Stimulated activated CD8-positive, alpha-beta memory T cell treated with anti-CD3 and anti-CD28 coated beads, Interleukin-12 subunit alpha, Interleukin-12 subunit beta, amount 100 ng/mL, for 24 hours (primary cell): ENCODE measurements around the gene LMF2.
A peak's percentile ranks its signal among the peaks of the same experiment; 100 is the strongest.
"Not testable (repeated sequence)": the region's sequence is repeated elsewhere in the genome, so short reads cannot be mapped to it uniquely, and the experiment has no call there.

Experiments
- DNase-seq: peaks from one replicate; pipeline ENCODE4 v3.0.0-alpha.2; 2020; ENCODE audit errors: extremely low read depth

LMF2 gene

GRCh38 chr22:50533856-50534711 is 26.6 kb upstream of the LMF2 start:
- not testable (repeated sequence) for DNase-seq

GRCh38 chr22:50532824-50533796 is 25.6 kb upstream of the LMF2 start:
- no peak for DNase-seq

DNA sequence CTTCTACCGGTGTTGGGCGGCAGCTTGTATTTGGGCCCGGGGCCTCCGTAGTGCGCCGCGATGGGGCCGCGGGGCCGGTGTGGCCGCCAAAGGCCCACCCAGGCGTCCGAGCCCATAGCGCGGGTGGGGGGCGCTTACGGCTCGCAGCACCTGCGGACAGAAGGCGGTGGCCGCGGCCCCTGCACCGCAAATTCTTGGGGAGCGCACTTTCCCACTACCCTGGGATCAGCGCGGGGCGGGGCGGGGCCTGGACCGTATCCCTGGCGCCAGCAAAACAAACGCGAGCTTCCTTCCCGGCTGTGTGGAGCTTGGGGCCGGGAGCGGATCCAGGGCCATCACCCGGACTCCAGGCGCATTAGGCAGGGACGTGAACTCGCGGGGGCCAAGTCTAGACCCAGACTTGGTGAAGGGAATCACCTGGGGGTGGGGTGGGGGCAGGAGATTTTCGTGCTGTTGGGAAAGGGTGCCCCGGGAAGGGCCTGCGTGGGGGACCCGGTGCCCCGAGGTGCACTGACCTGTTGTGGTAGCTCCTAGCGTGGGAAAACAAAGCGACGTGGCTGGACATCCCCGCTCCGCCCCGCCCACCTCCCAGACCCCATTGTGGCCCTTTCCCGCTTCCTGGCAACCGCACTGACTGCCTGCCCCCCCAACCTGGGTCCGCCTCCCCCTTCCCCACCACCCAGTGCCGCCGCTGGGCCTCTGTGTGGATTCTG is 24.6 kb upstream of the LMF2 start:
- DNase-seq, result no peak

DNA sequence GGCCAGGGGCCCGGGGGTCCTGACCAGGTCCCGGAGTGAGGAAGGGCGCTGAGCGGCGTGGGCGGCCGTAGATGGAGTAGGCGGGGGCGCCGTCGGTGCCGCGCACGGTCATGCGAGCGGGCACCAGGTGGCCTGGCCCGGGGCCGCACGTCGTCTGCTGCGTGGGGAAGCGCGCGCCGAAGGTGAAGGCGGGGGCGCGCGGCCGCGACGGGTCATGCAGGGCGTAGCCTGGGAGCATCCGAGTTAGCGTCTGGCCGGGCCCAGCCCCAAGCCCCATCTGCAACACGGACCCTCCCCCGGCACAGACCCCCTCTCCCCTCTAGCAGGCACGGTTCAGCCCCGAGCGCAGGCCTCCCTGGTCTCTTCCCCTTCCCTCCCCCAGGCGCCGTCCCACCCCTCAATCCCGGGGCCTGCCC is 24.1 kb upstream of the LMF2 start:
- DNase-seq, result no peak

- peak; percentile 71 for DNase-seq
These were observed 23.5 kb upstream of the LMF2 start for GRCh38 chr22:50530877-50531545.

DNA sequence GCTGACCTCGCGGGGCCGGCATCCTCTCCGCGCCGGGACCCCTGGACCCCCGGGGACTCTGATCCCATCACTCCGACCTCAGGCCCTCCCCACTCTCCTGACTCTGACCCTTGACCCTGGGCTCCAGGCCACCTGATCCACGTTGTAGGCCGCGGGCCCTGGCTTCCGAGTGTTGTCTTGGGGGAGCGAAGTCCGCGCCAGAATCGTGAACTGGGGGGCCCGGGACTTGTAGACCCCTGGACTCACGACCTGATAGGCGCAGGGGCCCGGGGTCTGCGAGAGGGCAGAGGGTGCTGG is 23.0 kb upstream of the LMF2 start:
- DNase-seq, result no peak

GRCh38 chr22:50529897-50530579 is 22.5 kb upstream of the LMF2 start, which contains the start of gene TYMP:
TSS of gene TYMP (minus strand) at chr22:50530012. CDS start at chr22:50529709, 303 bp downstream.
- DNase-seq, result no peak

DNA sequence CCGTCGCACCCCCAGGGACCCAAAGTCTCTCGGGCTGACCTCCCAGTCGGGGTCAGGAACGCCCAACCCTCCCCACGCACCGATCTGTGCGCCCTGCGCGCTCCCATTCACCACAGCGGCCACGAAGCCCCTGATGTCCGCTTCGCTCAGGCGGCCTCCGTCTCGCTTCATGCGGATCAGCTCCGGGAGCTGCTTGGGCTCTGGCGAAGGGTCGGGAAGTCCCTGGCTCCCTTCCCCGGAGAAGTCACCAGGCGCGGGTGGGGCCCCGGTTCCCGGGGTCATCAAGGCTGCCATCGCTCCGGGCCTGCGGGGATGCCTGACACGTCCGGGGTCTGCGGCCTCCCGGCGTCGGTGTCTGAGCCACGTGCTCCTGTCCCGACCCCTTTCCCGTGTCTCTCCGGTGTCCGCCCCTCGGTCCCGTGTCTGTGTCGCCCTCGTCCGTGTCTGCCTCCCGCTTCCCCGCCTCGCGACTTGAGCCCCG is 22.0 kb upstream of the LMF2 start:
- DNase-seq, result no peak

DNA sequence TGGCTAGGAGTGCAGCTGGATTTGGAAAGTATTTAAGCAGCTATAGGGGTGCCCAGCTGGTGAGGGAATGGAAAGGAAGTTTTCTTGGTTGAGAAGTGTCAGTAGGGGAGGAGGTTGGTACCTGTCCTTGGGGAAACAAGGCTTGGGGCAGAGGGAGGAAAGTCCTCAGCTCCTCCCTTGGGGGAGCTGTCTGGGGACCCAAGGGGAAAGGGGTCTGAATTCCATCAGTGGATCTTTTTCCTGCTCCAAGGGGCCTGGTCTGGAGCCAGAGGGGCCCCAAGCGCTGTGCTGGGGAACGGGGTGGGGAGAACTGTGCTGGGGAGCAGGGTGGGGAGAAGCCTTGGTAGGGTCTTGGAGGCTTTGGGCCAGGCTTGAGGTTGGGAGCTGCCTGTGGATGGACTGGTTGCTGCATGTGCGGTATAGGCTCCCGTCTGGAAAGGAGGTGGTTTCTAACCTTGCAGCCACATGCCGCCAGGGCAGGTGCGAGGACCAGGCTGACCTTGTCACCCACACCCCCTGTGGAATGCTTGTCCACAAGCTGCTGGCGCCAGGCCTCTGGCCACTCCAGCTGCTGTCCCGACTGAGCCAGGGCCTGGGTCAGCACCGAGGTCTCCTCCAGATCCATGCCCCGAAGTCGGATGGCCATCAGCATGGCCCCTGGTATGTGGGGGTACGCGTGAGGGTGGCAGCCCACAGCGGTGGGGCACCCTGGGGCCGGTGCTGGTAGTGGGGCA is 21.3 kb upstream of the LMF2 start:
- DNase-seq, result no peak

DNA sequence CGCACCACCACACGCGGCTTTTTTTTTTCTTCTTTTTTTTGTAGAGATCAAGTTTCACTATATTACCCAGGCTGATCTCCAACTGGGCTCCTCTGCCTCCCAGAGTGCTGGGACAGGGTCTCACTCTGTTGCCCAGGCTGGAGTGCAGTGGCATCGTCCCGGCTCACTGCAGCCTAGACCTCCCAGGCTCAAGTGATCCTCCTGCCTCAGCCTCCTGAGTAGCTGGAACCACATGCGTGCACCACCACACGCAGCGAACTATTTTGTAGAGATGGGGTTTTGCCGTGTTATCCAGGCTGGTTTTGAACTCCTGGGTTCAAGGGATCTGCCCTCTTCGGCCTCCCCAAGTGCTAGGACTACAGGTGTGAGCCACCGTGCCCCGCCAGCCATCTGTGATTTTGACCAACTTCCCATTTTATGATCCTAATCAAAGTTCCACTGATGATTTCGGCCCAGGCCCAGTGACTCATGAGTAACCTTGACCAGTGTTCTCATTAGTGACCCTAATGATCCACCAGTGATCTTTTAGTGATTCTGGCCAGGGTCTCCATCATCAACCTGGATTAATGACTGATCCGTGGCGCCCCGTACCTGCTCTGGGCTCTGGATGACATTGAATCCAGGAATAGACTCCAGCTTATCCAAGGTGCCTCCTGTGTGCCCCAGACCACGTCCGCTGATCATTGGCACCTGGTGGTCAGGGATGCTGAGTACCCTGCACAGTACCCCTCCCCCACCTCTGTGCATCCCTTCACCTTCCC is 20.6 kb upstream of the LMF2 start:
- no peak for DNase-seq

DNA sequence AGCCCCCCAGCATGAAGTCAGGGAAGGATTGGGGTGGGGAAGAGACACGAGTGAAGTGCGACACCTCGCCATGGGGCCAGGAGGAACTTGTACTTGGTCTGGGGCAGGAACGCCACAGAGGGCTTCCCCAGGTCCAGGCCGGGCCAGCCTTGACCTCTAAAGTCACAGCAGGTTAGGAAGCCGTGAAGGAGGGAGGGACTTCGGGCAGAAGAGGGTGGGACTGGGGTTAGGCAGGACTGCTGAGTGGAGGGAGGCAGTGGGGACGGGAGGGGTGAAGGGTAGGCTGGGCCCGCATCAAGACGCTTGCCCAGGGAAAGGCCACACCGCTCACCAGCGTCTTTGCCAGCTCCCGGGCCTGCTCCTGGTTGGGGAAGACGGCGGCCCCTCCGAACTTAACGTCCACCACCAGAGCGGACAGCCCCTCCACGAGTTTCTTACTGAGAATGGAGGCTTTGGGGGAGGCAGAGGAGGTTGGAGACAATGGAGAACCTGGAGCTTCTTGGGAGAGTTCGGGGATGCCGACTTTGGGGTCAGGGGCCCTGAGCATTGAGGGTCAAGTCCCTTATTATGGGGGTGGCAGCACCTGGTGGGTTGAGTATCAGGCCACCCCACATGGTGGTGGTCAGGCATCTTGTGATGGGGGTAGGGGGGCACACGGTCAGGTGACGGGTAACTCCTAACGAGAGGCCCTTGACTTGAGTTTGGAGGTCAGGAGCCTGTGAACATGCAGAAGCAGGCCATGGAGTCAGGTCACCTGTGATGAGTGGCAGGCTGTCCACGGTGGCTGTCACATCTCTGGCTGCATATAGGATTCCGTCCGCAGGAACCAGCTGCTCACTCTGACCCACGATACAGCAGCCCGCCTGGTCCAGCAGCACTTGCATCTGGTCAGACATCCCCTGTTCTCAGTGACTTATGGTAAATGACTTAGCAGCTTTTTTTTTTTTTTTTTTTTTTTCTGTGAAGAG is 19.6 kb upstream of the LMF2 start:
- DNase-seq, result no peak

DNA sequence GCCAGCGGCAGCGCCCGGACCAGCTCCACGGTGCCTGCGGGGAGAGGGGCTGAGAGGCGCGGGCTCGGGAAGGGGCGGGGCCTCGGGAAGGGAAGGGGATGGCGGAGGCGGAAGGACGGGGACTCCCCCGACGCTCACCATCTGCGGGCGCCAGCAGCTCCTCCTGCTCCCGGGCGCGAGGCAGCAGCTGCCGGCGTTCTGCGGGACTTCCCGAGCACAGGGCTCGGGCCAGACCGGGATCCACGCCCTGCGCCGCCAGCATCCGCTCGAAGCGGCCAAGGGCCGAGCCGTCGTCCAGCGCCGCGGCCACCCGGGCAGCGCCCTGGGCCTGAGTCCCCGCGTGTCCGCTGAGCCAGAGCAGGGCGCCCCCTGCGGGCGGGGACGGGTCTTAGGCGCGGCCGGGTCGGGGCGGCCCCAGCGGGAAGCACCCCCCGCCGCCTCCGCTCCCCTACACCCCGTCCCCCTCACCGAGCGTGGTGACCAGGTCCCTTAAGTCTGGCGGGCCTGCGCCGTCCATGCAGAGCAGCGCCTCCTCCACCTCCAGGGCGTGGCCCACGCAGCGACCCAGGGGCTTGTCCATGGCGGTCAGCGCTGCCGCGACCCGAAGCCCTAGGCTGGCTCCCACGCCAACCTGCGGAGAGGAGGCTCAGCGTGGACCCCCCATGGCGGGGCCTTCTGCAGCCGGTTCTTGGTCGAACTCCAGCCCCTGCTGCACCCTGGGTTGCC is 18.8 kb upstream of the LMF2 start:
- peak; percentile 64 for DNase-seq

DNA sequence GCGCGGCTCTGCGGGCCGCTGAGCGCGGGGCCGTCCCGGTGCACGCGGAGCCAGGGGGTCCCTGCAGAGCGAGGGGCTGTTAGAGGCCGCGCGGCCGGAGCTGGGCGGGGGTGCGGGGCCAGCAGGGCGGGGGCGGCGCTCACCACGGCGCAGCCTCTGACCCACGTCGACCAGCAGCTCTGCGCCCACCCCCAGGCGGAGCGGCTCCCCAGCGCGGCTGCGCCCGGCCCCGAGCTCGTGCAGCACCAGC is 18.3 kb upstream of the LMF2 start:
- no peak for DNase-seq

DNA sequence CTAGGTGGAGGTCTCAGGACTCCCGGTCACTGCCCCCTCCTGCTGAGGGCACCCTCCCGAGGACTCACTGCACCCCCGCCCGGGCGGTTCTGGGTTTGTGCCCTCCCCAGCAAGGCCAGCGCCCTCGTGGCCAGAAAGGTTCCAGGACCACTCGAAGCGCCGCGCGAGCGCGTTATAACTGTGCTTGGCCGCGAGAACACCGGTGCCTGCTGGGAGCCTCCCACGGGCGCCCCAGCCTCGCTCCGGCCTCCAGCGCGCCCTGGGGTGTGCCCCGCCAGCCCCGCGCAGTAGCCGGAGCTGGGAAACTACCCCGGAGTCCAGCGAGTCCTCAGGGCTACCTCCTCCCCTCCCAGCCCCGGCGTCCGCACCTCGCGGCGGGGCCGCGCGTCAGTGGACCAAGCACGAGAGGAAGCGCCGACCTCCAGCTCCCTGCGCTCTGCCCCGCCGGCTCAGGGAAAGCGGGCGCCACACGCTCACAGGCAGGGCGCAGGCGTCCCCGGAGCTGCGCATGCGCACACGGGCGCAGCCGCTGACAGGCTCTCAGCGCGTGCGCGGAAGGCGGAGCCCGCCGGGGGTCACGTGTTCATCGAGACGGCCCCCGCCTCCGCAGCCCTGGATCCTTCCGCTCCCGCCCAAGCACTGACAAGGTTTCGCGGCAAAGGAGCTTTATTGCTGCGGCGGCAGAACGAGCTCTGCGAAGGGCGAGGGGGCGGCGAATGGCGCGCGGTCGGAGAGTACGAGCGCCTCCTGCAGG is 17.8 kb upstream of the LMF2 start, which contains the start of gene SCO2:
SCO2 (minus strand) TSS at position 495 of the 754 bp plus-strand sequence. CDS start 1,187 bp downstream, outside the sequence.
- DNase-seq, result peak; percentile 94

DNA sequence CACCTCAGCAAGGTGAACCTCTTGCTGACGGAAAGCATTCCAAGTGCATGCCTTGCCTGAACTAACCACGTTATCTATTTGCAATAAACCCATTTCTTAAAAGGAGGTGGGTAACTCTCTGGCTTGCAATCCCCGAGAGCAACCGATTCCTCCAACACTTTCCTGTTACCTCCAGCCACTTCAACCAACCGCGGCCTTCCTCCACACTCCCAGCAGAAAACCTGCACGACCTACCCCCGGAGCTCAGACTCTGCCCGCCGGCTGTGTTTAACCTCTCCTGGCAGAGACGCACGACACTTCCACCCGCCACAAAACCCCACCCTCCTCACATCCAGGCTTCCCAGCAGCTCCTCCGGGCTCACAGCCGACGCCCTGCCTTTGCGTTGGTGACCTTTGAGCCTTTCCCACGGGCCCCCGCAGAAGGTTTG is 17.2 kb upstream of the LMF2 start:
- DNase-seq, result no peak

DNA sequence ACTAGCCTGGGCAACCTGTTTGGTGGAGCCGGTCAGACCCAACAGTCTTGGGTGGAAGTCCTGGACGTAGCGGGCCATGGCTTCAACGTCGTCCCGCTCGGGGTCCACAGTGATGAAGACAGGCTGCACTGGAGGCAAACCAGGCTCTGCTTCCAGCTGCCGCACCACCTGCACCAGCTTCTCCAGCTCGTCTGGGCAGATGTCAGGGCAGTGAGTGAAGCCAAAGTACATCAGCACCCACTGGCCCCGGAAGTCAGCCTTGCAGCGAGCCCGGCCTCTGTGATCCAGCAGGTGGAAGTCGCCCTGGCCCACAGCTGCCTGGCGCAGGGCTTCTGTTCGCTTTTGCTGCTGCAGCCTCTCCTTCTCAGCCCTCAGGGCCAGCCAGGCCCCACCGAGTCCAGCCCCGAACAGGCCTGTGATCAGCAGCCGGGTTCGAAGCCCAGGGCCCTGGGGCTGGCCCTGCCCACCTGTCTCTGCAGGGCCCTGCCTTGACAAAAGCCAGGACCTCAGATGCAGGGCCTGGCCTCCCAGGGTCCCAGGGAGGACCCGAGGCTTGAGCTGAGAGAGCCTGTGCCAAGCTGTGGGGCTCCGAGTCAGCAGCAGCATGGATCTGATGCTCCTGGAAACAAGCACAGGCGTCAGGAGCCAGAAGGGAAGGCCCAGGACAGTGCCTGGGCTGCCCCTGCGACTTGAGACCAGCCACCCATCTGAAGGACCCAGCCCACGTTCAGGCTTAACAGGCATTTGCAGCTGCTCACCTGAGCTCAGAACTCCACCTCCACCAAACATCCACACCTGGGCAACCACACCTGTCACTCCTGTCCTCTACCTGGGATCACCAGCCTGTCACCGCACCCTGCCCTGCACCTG is 16.5 kb upstream of the LMF2 start:
- no peak for DNase-seq
